ENCODE measurements around the gene ATP2B1. TPM values are rescaled to one million over a fixed set of nuclear protein-coding genes. Genes with fewer than 3 reads are reported as not detected.

The ATP2B1 gene
- total RNA-seq, 4 donors from 2014 or later = 19.0 to 33.3 (median 27.8) TPM

GRCh38 chr12:89742337-89743022 is 33.8 kb upstream of the ATP2B1 start:
- no peak overlapping the region for H3K27ac ChIP-seq
- 83% methylated on average over 2 of the region's 2 CpGs; no CpG with 5 or more reads in 1 of the 2 donors for WGBS, 2 donors (ENCODE audit: low coverage in 1 of 2)
- no peaks in the 10 kb centered on the region for H3K36me3 ChIP-seq
- ATAC-seq = no peak
- peaks cover 0 to 24% (median 0%) of the 10 kb centered on the region in 3 donors for H3K9me3 ChIP-seq
- no peak overlapping the region for H3K4me3 ChIP-seq
- no peaks in the 10 kb centered on the region for H3K4me1 ChIP-seq
- TF ChIP-seq POLR2A (IDR thresholded peaks at IDR 0.05) (no peak), POLR2AphosphoS5 (IDR thresholded peaks at IDR 0.05) (no peak), EP300 (IDR thresholded peaks at IDR 0.05) (no peak)
- H3K27me3 ChIP-seq = no peaks in the 10 kb centered on the region

- Histone ChIP-seq H3K9me3 (peaks cover 0 to 24% (median 0%) of the 10 kb centered on the region in 3 donors), H3K36me3 (no peaks in the 10 kb centered on the region), H3K4me3 (no peak overlapping the region), H3K4me1 (no peaks in the 10 kb centered on the region), H3K27ac (no peak overlapping the region), H3K27me3 (no peaks in the 10 kb centered on the region)
- ATAC-seq = no peak
- no peak for TF ChIP-seq POLR2A (IDR thresholded peaks at IDR 0.05)
- WGBS, 2 donors (ENCODE audit: low coverage in 1 of 2) = 94 to 95% methylated on average over 2 of the region's 2 CpGs
These were observed 32.3 kb upstream of the ATP2B1 start for GRCh38 chr12:89740943-89741342.

- WGBS, 2 donors (ENCODE audit: low coverage in 1 of 2) = 86% methylated on average over 1 of the region's 1 CpG; no CpG with 5 or more reads in 1 of the 2 donors
- H3K36me3 ChIP-seq = no peaks in the 10 kb centered on the region
- ATAC-seq = no peak
These were observed 28.4 kb upstream of the ATP2B1 start for GRCh38 chr12:89736995-89737394.

GRCh38 chr12:89733579-89734201 is 25.1 kb upstream of the ATP2B1 start:
- Histone ChIP-seq H3K27me3 (no peaks in the 10 kb centered on the region), H3K9me3 (peaks cover 0 to 9% (median 0%) of the 10 kb centered on the region in 3 donors), H3K4me3 (no peak overlapping the region), H3K4me1 (peaks cover 0 to 17% (median 0%) of the 10 kb centered on the region in 3 donors), H3K27ac (no peak overlapping the region), H3K36me3 (no peaks in the 10 kb centered on the region)
- WGBS, 2 donors (ENCODE audit: low coverage in 1 of 2) = 73 to 91% methylated on average over 4 to 5 of the region's 5 CpGs
- TF ChIP-seq POLR2AphosphoS5 (IDR thresholded peaks at IDR 0.05) (no peak), CTCF (IDR thresholded peaks at IDR 0.05) (no peak), EP300 (IDR thresholded peaks at IDR 0.05) (no peak), POLR2A (IDR thresholded peaks at IDR 0.05) (no peak)
- ATAC-seq = no peak

More at GRCh38 chr12:89736995-89737394, 28.4 kb upstream of the ATP2B1 start:
- peaks cover 0 to 33% (median 0%) of the 10 kb centered on the region in 3 donors for H3K9me3 ChIP-seq
- TF ChIP-seq EP300 (IDR thresholded peaks at IDR 0.05) = no peak
- TF ChIP-seq POLR2A (IDR thresholded peaks at IDR 0.05) = no peak
- TF ChIP-seq POLR2AphosphoS5 (IDR thresholded peaks at IDR 0.05) = no peak
- TF ChIP-seq CTCF (IDR thresholded peaks at IDR 0.05) = no peak
- no peak overlapping the region for H3K4me3 ChIP-seq
- H3K27ac ChIP-seq = no peak overlapping the region
- H3K4me1 ChIP-seq = peaks cover 0 to 8% (median 0%) of the 10 kb centered on the region in 3 donors
- H3K27me3 ChIP-seq = no peaks in the 10 kb centered on the region

GRCh38 chr12:89732522-89732921 is 23.9 kb upstream of the ATP2B1 start:
- 27 to 45% methylated on average over 2 of the region's 2 CpGs for WGBS, 2 donors (ENCODE audit: low coverage in 1 of 2)
- Histone ChIP-seq H3K36me3 (no peaks in the 10 kb centered on the region), H3K4me3 (no peak overlapping the region), H3K27ac (peak overlapping the region in 1 of 4 donors; percentile 29), H3K9me3 (peaks cover 0 to 9% (median 0%) of the 10 kb centered on the region in 3 donors), H3K27me3 (no peaks in the 10 kb centered on the region), H3K4me1 (peaks cover 0 to 17% (median 0%) of the 10 kb centered on the region in 3 donors)
- no peak for ATAC-seq
- TF ChIP-seq CTCF (IDR thresholded peaks at IDR 0.05) = no peak
- no peak for TF ChIP-seq EP300 (IDR thresholded peaks at IDR 0.05)
- TF ChIP-seq POLR2A (IDR thresholded peaks at IDR 0.05) = no peak
- TF ChIP-seq POLR2AphosphoS5 (IDR thresholded peaks at IDR 0.05) = no peak
